ENCODE measurements around the gene BAZ2A.

DNA sequence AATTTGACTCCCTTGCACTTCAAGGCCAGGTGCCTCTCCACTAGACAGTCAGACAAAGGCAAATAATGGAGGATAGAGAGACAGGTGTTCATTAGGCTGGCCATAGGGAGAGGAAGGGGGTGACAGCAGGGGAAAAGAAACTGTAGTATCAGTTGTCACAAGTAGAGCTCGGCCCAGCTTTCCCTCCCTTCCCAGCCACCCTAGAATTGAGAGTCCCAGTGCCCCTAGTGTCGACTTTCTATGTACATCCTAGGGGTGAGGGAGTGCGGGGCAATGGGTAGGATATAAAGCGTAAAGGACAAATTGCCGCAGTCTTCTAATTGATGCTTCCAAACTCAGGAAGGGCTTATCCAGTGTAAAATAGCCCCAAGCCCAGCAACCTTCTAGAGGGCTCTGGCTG, 39.0 kb downstream of the BAZ2A start:
- no peak for TF ChIP-seq TAF1 (IDR thresholded peaks at IDR 0.05; ENCODE audit: borderline replicate concordance, low read depth, low read length)
- no peak for TF ChIP-seq POLR2A (IDR thresholded peaks at IDR 0.05; ENCODE audit: low read depth, low read length)
